ENCODE results near the gene ODAD3.
"Not testable (repeated sequence)": the region's sequence is repeated elsewhere in the genome, so short reads cannot be mapped to it uniquely, and the experiment has no call there.

DNA sequence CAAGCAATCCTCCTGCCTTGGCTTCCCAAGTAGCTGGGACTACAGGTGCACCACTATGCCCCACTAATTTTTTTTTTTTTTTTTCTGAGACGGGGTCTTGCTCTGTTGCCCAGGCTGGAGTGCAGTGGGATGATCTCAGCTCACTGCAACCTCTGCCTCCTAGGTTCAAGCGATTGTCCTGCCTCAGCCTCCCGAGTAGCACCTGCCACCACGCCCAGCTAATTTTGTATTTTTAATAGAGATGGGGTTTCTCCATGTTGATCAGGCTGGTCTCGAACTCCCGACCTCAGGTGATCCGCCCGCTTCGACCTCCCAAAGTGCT, 20.3 kb upstream of the ODAD3 start:
- not testable (repeated sequence) for TF ChIP-seq EZH2, EZH2phosphoT487 (IDR thresholded peaks at IDR 0.05)
- TF ChIP-seq, protein P1, sequence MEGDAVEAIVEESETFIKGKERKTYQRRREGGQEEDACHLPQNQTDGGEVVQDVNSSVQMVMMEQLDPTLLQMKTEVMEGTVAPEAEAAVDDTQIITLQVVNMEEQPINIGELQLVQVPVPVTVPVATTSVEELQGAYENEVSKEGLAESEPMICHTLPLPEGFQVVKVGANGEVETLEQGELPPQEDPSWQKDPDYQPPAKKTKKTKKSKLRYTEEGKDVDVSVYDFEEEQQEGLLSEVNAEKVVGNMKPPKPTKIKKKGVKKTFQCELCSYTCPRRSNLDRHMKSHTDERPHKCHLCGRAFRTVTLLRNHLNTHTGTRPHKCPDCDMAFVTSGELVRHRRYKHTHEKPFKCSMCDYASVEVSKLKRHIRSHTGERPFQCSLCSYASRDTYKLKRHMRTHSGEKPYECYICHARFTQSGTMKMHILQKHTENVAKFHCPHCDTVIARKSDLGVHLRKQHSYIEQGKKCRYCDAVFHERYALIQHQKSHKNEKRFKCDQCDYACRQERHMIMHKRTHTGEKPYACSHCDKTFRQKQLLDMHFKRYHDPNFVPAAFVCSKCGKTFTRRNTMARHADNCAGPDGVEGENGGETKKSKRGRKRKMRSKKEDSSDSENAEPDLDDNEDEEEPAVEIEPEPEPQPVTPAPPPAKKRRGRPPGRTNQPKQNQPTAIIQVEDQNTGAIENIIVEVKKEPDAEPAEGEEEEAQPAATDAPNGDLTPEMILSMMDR (IDR thresholded peaks at IDR 0.05), result not testable (repeated sequence)

Measured in neural progenitor cell (in vitro differentiated cells).